ENCODE results near the gene SLC24A5.

SLC24A5 gene

DNA sequence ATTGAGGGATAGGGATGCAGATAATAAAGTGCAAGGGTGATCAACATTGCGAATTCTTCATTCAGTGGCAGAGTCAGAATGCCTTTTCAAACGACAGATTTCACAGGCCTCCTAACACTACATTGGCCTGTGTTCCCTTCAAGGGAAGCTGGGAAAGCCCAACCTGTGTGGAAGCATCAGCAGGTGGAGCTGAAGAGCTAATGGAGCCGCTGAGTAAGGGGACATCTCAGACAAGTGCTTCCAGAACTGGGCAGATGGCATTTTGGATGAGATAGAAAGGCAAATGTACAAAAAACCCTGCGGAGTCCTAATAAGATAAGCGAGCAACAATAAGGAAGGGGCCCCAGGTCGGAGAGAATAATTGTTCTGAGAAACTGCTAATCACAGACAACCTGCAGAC, 8.5 kb upstream of the SLC24A5 start:
- no peak for DNase-seq (ENCODE audit: low read depth)

DNA sequence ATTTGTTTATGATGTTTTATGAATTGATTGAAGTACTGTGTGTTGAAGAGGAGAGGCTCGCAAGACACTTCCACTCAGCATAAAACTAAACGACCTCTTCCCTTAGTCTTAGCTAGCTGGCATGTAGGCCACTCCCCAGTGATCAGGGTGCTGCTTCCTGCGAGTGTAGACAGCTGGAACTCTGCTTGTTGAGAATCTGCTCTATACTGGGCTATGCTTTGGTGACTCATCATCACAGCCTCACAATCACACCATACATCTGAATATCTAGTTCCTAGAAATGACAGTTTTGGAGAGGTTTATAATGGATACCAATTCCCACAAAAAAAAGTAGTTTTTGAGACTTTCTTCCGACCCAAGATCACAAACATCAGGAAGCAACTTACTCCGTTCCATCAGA, 1.5 kb upstream of the SLC24A5 start:
- DNase-seq (ENCODE audit: low read depth): no peak

DNA sequence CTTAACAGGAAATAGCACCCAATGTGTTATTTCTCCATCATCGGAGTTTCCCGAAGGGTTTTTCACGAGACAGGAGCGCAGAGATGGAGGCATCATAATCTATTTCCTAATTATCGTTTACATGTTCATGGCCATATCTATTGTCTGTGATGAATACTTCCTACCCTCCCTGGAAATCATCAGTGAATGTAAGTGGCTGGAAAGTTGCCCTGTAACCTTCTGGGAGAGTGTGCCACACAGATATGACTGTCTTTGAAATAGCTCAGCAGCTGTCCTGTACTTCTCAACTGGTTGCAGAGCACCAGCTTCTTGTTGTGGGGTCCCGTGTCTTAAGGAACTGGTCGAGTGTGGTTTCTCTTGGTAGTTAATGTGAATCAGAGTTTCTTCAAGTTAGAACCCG, 1.1 kb downstream of the SLC24A5 start:
- DNase-seq (ENCODE audit: low read depth): no peak

DNA sequence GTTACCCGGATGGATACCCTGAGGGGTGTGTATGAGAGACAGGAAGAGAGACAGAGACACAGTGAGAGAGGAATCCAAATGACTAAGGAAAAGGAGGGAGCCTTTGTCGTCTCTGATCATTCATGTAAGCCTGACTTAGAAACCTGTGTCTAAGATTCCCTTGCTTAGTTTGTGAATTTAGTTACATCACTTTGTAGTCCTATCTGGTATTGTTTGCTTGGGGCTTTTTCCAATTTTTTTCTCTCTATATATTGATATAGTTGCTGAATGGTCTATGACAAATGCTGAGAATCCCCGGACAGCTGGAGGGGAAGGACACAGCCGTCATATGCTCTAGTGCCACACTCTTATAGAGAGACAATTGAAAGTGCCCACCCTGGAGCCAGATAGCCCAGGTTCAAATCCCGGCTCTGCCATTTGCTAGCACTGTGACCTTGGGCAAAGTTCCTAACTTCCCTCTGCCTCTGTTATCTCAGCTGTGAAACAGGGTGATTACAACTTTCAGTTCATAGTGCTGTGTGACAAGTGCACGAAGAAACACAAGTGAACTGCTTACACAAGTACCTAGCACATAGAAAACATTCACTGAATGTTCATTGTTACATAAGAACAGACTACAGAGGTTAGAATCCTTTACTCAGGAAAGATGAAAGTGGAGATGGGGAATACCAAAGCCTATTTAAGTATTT, 6.0 kb downstream of the SLC24A5 start:
- no peak for DNase-seq (ENCODE audit: low read depth)

DNA sequence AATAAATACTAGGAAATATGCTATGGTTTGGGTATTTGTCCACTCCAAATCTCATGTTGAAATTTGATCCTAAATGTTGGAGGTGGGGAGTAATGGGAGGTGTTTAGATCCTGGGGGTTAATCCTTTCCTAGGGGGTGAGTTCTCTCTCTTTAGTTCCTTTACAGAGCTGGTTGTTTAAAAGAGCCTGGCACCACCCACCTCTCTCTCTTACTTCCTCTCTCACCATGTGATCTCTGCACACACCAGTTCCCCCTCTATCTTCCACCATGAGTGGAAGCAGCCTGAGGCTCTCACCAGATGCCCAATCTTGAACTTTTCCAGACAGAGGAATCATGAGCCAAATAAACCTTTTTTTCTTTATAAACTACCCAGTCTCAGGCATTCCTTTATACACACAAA, 10.5 kb downstream of the SLC24A5 start:
- no peak for DNase-seq (ENCODE audit: low read depth)

DNA sequence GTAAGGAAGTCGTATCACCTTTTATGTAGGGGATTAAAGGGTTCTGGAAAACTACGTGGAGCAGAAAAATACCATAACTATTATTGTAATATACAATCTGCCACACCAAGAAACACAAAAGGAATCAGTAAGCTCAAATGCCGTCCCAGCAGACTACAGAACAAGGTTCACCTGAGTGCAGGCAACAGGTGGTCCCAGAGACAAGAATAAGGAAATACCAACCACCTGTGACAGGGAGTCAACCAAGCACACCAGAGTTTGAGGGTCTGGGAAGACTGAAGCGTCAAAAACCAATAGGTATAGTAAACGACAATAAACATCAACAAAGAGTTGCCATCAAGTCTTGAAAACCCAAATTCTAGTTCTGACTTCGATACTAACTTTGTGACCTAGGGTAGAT, 12.1 kb downstream of the SLC24A5 start:
- no peak for DNase-seq (ENCODE audit: low read depth)

DNA sequence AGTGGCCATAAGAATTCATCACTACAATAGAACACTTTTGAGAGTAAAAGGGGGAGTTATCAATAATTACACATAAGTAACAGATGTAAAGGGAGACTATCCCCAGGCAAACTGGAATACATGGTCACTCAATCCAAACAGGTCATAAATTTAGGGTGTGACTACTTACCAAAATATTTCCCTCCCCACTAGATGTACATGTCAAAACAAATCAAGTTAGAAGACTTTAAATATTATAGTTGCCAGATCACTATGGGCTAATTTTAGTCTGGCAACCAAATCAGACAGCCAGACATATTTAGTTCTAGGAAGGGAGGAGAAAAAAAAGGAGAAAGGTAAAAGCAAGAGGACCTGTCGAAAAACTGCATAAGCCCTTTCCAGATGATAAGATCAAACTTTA, 23.1 kb downstream of the SLC24A5 start:
- DNase-seq (ENCODE audit: low read depth): no peak

DNA sequence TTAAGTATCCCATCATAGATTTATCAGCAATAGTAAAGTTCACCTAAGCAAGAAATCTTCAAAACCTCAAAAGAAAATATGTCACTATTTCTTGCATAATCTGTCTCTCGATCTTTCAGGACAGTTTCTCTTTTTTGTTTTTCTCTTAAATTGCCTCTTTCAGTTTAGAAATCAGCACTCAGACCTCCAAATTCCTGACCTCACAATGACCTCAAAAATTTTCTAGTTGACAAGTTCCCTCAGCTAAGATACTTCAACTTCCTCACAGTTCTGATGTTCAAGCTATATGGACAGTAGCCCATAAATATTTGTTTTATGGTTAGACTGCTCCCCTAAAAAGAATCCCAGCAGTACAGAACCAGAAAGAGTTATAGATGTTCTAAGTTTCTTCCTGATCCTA, 24.1 kb downstream of the SLC24A5 start:
- no peak for DNase-seq (ENCODE audit: low read depth)

DNA sequence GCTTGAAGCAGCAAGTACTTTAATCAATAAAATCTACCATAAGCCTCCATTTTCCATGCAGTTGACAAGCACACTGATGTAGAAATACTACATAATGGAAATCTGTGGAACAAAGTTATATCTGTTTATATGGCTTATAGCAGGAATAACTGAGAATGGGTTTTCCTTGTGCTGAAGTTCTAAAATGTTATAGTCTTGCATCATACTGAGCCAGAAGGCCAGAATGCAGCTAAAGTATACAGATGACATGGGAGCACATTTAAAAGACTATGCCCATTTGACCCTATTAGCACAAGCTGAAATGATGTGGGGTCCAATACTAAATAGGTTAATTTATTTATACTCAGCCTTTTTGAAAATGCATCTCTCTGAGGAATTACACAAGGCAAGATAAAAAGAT, 25.1 kb downstream of the SLC24A5 start:
- no peak for DNase-seq (ENCODE audit: low read depth)

DNA sequence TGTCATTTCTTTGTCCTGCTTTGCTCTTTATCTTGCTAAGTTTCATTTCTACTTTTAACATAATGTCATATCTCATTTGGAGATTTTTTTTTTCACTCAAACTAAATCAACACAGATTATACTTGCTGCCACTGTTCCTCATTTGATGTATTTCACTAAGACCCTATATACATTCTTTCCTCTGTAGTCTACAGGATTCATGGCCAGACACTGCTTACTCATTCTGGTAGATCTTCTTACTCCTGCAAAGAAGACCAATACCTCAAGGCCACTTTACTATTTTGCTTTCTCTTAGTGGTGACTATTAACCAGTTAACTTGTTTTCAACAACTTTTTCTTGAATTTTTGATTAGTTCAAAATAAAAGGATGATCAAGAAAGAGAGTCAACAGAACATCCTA, 26.6 kb downstream of the SLC24A5 start:
- no peak for DNase-seq (ENCODE audit: low read depth)

DNA sequence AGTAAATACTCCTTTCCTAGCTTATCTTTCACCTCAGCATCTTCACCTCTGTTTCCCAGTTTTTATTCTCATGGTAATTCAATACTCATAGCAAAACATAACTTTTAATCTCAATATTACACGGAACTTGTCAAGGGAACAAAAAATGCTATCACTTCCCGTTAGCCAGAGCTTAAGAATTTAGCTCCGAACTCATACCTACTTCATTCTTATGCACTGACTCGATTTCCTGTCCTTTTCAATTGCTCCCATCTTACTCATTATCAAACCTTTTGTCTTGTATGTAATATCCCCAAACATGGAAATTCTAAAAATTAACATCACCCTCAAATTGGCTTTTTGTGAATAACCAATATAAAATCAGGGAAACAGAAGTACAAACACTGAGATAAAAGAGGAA, 29.1 kb downstream of the SLC24A5 start:
- no peak for DNase-seq (ENCODE audit: low read depth)

DNA sequence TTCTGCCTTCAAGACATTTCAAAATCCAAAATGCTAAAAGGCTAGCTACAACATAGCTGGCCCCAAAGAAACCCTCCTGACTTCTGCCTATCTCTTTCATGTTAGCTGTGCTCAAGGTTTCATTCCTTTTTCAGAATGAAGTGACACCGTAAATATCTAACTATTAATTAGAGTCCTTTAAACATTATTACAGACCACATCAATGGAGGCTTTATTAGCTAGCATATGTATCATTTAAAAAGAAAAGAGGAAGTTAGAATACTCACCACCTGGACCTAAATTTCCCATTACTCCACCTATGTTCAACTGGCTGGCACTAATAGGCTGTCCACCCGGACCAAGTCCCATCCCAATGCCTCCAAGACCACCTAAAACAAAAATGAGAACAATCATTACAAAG, 32.7 kb downstream of the SLC24A5 start:
- no peak for DNase-seq (ENCODE audit: low read depth)

DNA sequence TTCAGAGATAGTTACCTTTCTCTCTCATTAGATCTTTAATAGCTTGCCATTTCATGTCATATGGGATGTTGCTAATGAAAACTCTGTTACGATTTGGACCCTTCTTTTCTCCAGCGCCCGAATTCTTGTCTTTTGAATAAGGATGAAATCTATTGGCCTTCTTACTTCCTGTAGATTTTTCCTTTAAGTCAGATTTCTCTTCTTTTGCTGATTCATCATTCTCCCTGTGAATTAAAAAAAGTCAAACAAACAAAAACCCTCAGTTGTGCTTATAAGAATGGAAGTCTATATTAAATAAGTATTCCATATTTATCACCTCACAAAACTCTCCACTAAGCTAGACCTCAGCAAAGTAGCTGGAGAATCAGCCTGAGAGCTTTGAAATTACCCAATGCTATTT, 47.8 kb downstream of the SLC24A5 start:
- no peak for DNase-seq (ENCODE audit: low read depth)

DNA sequence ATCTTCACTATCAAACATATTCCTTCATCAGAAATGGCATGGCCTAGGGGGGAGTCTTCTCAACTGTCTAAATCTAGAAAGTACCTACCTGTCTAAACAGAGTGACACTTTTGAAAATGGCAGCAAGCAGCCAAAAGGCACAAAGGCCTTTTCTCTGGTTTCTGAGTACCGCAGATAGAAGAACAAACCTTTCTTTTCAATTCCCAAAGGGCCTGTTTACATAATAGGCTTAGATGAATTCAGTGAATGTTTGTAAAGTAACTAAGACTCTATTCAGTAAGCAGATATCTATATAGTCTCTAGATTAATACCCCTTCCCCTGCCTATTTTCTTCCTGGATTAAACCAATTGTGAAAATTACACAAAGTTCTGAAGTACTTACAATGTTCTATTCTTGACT, 50.2 kb downstream of the SLC24A5 start:
- no peak for DNase-seq (ENCODE audit: low read depth)

DNA sequence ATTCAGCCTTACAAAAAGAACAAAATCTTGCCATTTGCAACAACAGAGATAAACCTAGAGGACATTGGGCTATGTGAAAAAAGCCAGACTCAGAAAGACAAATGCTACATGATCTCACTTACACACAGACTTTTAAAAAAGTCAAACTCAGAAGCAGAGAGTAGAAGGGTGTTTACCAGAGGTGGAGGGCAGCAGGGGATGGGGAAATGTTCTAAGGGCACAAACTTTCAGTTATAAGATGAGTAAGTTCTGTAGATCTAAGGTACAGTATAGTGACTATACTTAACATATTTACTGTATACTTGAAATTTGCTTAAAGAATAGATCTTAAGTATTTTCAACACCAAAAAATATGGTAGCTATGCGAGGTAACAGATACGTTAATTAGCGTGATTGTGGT, 54.3 kb downstream of the SLC24A5 start:
- DNase-seq (ENCODE audit: low read depth): no peak

DNA sequence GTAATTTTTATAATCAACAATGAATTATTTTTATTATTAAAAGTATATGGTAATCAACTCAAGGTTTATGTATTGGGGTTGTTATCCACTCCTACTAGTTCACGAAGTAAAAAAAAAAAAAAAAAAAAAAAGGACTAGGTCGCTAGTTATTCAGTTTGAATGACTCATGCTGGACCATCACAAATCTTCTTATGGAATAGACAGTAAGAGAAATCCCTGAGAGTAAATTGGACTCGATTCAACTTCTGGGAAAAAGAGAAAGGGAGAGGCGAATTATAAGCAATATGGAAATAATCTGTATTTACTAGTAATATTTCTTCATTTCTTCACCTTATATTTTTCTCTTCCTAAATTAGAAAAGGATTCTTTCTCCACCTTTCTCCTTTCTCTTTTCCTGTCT, 55.3 kb downstream of the SLC24A5 start:
- DNase-seq (ENCODE audit: low read depth): no peak

DNA sequence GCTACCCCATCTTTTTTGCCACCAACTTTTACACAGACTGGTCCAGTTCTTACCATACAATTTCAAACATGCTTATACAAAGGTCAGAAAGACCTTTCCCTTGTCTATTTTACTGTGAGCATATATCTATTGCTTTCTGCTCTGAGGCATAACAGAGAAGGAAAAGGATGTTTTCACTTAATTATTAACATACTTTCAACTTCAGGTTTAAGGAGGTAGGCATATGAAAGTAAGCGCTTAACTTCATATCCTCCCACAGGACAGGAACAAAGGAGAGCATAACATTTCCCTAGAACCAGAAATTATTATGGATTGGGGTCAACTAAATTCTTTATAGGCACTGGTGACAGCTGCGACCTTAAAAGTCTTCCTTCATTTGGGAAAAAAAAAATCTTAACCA, 56.2 kb downstream of the SLC24A5 start:
- no peak for DNase-seq (ENCODE audit: low read depth)

DNA sequence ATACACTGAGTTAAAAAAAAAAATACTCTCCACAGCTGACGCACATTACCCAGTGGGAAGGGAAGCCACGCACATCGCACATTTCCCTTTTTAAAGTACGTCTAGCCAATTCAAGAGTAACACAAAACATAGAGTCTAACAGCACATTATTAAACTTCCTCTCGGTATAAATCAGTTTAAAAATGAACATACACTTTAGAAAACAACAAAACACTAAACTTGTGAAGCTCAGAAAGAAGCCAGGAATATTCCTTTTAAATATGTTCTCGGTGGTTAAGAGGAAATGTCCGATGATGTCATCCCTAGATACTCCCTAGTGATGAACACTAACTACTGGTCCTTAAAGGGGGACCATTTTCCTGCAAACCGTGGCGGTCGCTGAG, 56.6 kb downstream of the SLC24A5 start:
- no peak for DNase-seq (ENCODE audit: low read depth)

DNA sequence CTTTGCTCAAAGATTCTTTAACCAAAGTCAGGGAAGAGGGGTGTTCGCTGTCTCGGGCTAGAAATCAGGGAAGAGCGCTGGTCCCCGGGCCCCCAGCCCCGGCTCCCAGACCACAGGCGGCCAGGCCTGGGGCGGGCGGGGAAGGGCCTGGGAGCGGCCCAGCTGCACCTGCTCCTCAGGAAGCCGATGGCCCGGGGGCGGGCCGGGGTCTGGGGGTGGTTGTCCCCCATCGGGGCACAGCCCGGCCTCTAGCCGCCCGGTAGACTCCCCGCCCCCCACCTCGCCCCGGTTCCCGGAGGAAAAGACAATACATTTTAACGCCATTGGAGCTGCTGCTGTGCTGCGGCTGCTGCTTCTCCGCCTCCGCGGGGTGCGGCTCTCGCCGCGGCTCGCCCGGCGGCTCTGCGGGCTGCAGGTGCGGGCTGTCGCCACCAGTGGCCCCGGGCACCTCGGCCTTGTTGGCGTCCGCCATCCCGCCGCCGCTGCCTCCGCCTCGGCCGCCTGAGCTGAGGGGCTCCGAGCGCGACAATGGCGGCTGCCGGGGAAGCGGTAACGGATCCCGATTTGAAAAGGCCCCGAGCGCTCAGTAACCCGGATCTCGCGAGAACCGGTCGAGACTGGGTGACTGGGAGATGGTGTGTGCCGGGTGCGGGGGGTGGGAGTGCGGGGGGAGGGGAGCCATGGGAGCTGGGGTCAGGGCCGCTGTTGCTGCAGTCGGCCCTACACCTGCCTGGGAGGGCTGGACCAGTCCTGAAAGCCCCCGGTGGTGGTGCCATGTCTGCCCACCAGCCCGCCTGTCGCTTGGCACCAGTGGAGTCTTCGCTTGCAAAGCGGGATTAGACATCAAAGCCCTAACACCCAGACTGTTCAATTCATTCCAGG, 57.2 kb downstream of the SLC24A5 start, which contains the start of gene MYEF2:
TSS of gene MYEF2 (minus strand) at position 530 of the 882 bp plus-strand sequence. CDS start at position 472, 58 bp downstream.
- DNase-seq (ENCODE audit: low read depth): peak; percentile 26

DNA sequence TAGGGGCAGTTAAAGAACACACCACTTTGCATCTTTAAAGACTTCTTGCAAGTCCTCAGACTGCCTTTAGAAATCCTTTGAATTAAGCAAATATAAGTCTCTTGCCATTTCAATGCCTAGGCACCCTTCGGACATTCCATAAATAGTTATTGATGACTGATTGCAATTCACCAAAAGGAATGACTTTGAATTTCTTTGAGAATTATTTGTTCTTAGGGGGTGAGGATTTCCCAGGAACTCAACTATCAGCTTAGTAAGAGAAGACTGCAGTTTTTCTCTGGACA, 57.8 kb downstream of the SLC24A5 start:
- DNase-seq (ENCODE audit: low read depth): no peak

DNA sequence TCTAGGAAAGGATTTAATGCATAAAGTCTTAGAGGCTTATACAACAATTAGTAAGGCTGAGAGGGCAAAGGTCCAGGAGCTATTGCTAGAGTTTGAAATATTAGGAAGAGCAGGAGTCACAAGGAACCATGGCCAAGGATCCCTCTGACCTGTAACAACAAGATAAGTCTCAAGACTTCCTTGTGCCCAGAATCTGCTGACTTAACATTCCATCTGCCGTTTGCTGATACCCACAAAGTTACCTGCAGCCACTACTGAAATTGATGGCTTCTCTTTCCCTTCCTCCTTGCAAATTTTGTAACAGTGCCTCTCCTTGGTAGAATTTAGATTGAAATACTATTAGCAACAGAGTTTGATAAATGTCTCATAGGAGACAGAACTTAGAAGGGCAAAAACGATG, 62.0 kb downstream of the SLC24A5 start:
- no peak for DNase-seq (ENCODE audit: low read depth)

DNA sequence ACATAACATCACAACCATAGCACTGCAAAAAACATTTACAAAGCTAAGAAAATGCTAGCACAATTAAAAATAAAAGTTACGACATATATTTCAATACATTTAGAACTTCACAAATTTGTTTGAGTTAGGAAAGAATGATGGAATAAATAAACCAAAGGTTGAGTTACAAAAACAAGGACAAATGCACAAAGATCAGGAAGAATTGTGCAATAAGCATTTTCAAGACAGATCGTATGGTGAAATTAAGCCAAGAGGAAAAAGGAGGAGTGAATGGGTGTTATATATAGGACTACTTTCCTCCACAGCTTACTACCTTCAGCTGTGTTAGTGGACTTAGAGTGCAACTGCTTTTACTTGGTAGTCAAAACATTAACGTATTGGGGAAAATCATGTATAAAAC, 64.7 kb downstream of the SLC24A5 start:
- no peak for DNase-seq (ENCODE audit: low read depth)

DNA sequence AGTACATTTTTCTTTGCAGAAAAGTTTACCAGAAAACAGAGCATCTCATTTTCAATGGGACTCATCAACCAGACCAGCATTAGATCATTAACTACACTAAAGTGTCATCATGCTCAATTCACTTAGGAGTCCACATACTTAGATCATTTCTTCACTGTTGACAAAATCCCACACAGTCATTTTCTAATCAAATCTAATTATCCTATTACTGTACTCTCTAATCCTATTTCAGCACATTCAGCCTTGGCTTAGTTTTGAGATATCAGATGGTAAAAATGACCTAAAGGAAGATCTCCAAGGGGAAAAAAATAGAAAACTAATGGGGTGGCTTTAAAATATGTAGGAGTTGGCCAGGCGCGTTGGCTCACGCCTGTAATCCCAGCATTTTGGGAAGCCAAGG, 65.5 kb downstream of the SLC24A5 start:
- no peak for DNase-seq (ENCODE audit: low read depth)
